Measurements from ENCODE around the gene C1orf21.

Gene C1orf21

GRCh38 chr1:184656221-184656620 is 269.4 kb downstream of the C1orf21 start (continued):
- no peak for TF ChIP-seq GLIS3 (CRISPR knock-in tag; IDR thresholded peaks at IDR 0.05)
- no peak for TF ChIP-seq PATZ1 (CRISPR knock-in tag; IDR thresholded peaks at IDR 0.05; ENCODE audit: borderline replicate concordance)
- no peak for TF ChIP-seq ZNF565 (CRISPR knock-in tag; conservative IDR thresholded peaks at IDR 0.05; ENCODE audit: low read depth)
- no peak for TF ChIP-seq TSHZ2 (CRISPR knock-in tag; IDR thresholded peaks at IDR 0.05)

GRCh38 chr1:184658055-184658454 is 271.2 kb downstream of the C1orf21 start:
- no peak for ATAC-seq
- TF ChIP-seq PATZ1 (CRISPR knock-in tag; IDR thresholded peaks at IDR 0.05; ENCODE audit: borderline replicate concordance), result no peak

- no peak for TF ChIP-seq CSRNP3 (CRISPR knock-in tag; IDR thresholded peaks at IDR 0.05)
- TF ChIP-seq ISL1 (CRISPR knock-in tag; IDR thresholded peaks at IDR 0.05), result no peak
- no peak for TF ChIP-seq PATZ1 (CRISPR knock-in tag; IDR thresholded peaks at IDR 0.05; ENCODE audit: borderline replicate concordance)
- no peak for TF ChIP-seq PPARA (CRISPR knock-in tag; IDR thresholded peaks at IDR 0.05; ENCODE audit: borderline replicate concordance)
- no peak for TF ChIP-seq POU6F1 (CRISPR knock-in tag; IDR thresholded peaks at IDR 0.05; ENCODE audit: borderline replicate concordance, low read depth)
- no peak for TF ChIP-seq ZFP3 (CRISPR knock-in tag; IDR thresholded peaks at IDR 0.05)
- TF ChIP-seq SNAI2 (CRISPR knock-in tag; IDR thresholded peaks at IDR 0.05), result no peak
- TF ChIP-seq ZFP30 (CRISPR knock-in tag; IDR thresholded peaks at IDR 0.05), result no peak
- no peak for TF ChIP-seq ZNF70 (CRISPR knock-in tag; IDR thresholded peaks at IDR 0.05)
- TF ChIP-seq TSHZ2 (CRISPR knock-in tag; IDR thresholded peaks at IDR 0.05), result no peak
- no peak for TF ChIP-seq ARNTL (CRISPR knock-in tag; IDR thresholded peaks at IDR 0.05; ENCODE audit: borderline replicate concordance, low read depth)
- TF ChIP-seq GLIS3 (CRISPR knock-in tag; IDR thresholded peaks at IDR 0.05), result no peak
- TF ChIP-seq ESRRG (CRISPR knock-in tag; IDR thresholded peaks at IDR 0.05), result no peak
- TF ChIP-seq BACH2 (CRISPR knock-in tag; IDR thresholded peaks at IDR 0.05; ENCODE audit: borderline replicate concordance), result no peak
- no peak for TF ChIP-seq ZC3H10 (CRISPR knock-in tag; IDR thresholded peaks at IDR 0.05)
- no peak for TF ChIP-seq TCF4 (CRISPR knock-in tag; IDR thresholded peaks at IDR 0.05; ENCODE audit: borderline replicate concordance)
- no peak for TF ChIP-seq CSDC2 (CRISPR knock-in tag; IDR thresholded peaks at IDR 0.05)
- no peak for ATAC-seq
Measured at GRCh38 chr1:184660462-184661191, 273.8 kb downstream of the C1orf21 start.
